ENCODE data around the gene WDR72.

Gene WDR72

DNA sequence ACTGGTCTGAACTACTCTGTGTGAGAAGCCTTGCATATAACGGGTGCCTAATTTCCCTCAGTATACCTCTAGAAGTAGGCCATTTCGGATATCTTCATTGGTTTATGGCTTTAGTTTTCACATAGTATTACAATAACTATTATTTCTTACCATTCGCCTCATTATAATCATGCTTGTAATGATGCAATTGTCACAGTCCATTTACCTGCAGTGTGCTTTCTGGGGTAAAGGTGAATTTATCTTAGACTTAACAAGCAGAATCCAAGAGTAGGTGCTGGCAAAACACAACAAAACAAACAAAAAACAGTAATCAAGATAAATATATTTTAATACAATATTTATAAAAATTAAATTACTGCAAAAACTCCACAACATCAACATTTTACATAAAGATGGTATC is 246.0 kb downstream of the WDR72 start:
- Histone ChIP-seq H3K4me3 (ENCODE audit: low read length, poor library complexity, severe bottlenecking) (no peak overlapping the region), H3K9me2 (replicated peaks; ENCODE audit: low read depth, low read length) (no peaks in the 10 kb centered on the region), H3K36me3 (ENCODE audit: insufficient read depth, low read length) (no peaks in the 10 kb centered on the region), H3K4me2 (ENCODE audit: low read depth, low read length, poor library complexity, severe bottlenecking) (no peak overlapping the region), H3K27me3 (ENCODE audit: insufficient read depth, low read length, poor library complexity, severe bottlenecking) (no peaks in the 10 kb centered on the region), H3K9ac (ENCODE audit: low read depth, low read length, poor library complexity, severe bottlenecking) (no peak overlapping the region), H2AFZ (ENCODE audit: low read length) (no peak overlapping the region), H4K20me1 (ENCODE audit: insufficient read depth, low read length, poor library complexity, severe bottlenecking) (no peaks in the 10 kb centered on the region), H3K9me3 (ENCODE audit: insufficient read depth, low read depth, low read length) (no peaks in the 10 kb centered on the region), H3K79me2 (ENCODE audit: insufficient read depth, low read length) (no peaks in the 10 kb centered on the region), H3K4me1 (ENCODE audit: insufficient read depth, low read length, poor library complexity, severe bottlenecking) (no peaks in the 10 kb centered on the region), H3F3A (ENCODE audit: low read depth) (no peaks in the 10 kb centered on the region)
- no peak for TF ChIP-seq EZH2phosphoT487 (IDR thresholded peaks at IDR 0.05; ENCODE audit: borderline replicate concordance)
- TF ChIP-seq, protein P1, sequence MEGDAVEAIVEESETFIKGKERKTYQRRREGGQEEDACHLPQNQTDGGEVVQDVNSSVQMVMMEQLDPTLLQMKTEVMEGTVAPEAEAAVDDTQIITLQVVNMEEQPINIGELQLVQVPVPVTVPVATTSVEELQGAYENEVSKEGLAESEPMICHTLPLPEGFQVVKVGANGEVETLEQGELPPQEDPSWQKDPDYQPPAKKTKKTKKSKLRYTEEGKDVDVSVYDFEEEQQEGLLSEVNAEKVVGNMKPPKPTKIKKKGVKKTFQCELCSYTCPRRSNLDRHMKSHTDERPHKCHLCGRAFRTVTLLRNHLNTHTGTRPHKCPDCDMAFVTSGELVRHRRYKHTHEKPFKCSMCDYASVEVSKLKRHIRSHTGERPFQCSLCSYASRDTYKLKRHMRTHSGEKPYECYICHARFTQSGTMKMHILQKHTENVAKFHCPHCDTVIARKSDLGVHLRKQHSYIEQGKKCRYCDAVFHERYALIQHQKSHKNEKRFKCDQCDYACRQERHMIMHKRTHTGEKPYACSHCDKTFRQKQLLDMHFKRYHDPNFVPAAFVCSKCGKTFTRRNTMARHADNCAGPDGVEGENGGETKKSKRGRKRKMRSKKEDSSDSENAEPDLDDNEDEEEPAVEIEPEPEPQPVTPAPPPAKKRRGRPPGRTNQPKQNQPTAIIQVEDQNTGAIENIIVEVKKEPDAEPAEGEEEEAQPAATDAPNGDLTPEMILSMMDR (conservative IDR thresholded peaks at IDR 0.05; ENCODE audit: low read length) = no peak

DNA sequence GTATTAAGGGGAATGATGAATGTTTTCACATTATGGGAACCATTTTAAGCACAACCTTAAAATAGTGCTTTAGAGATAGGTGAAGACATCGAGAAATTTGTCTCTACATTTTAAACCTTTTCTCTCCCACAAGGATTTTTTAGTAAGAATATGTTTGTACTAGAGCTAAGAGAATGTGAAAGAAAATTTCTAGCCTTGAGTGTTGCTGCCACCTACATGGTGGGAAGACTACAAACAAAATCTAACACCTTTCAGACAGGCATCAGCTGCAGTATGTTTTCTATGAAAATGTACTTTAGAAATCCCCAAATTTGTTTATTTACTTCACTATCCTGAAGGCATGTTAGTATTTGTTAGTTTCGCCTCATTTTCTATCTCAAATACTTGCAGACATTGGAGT is 247.4 kb downstream of the WDR72 start:
- Histone ChIP-seq H3K4me2 (ENCODE audit: low read depth, low read length, poor library complexity, severe bottlenecking) (no peak overlapping the region), H3K36me3 (ENCODE audit: insufficient read depth, low read length) (no peaks in the 10 kb centered on the region), H4K20me1 (ENCODE audit: insufficient read depth, low read length, poor library complexity, severe bottlenecking) (no peaks in the 10 kb centered on the region), H2AFZ (ENCODE audit: low read length) (no peak overlapping the region), H3K79me2 (ENCODE audit: insufficient read depth, low read length) (no peaks in the 10 kb centered on the region), H3K4me3 (ENCODE audit: low read length, poor library complexity, severe bottlenecking) (no peak overlapping the region), H3K27me3 (ENCODE audit: insufficient read depth, low read length, poor library complexity, severe bottlenecking) (no peaks in the 10 kb centered on the region), H3F3A (ENCODE audit: low read depth) (no peaks in the 10 kb centered on the region), H3K4me1 (ENCODE audit: insufficient read depth, low read length, poor library complexity, severe bottlenecking) (no peaks in the 10 kb centered on the region), H3K9me3 (ENCODE audit: insufficient read depth, low read depth, low read length) (no peaks in the 10 kb centered on the region), H3K9me2 (replicated peaks; ENCODE audit: low read depth, low read length) (no peaks in the 10 kb centered on the region), H3K9ac (ENCODE audit: low read depth, low read length, poor library complexity, severe bottlenecking) (no peak overlapping the region)
- TF ChIP-seq, protein P1 (conservative IDR thresholded peaks at IDR 0.05; ENCODE audit: low read length) = no peak
- no peak for TF ChIP-seq EZH2phosphoT487 (IDR thresholded peaks at IDR 0.05; ENCODE audit: borderline replicate concordance)

DNA sequence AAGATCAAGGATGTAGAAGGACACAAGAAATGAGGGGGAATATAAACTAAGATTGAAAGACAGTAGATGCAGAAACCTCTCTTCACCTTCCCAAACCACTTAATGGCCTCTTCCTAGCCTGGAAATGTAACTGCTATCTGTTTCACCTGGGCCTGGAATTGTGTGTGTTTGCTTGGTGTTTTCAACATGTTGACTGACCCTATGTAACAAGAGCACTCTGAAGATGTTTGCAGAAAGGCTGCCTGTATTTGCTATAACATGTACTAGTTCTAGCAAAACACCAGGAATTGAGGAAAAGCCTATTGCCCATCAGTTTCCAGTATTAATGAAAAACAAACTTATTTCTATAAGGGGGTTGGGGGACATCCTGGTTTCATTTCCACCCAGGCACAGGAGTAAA is 248.3 kb downstream of the WDR72 start:
- Histone ChIP-seq H2AFZ (ENCODE audit: low read length) (no peak overlapping the region), H3K4me3 (ENCODE audit: low read length, poor library complexity, severe bottlenecking) (no peak overlapping the region), H3K4me2 (ENCODE audit: low read depth, low read length, poor library complexity, severe bottlenecking) (no peak overlapping the region), H3K9ac (ENCODE audit: low read depth, low read length, poor library complexity, severe bottlenecking) (no peak overlapping the region), H3F3A (ENCODE audit: low read depth) (no peaks in the 10 kb centered on the region), H3K36me3 (ENCODE audit: insufficient read depth, low read length) (no peaks in the 10 kb centered on the region), H3K4me1 (ENCODE audit: insufficient read depth, low read length, poor library complexity, severe bottlenecking) (no peaks in the 10 kb centered on the region), H3K9me3 (ENCODE audit: insufficient read depth, low read depth, low read length) (no peaks in the 10 kb centered on the region), H3K9me2 (replicated peaks; ENCODE audit: low read depth, low read length) (no peaks in the 10 kb centered on the region), H3K79me2 (ENCODE audit: insufficient read depth, low read length) (no peaks in the 10 kb centered on the region), H4K20me1 (ENCODE audit: insufficient read depth, low read length, poor library complexity, severe bottlenecking) (no peaks in the 10 kb centered on the region), H3K27me3 (ENCODE audit: insufficient read depth, low read length, poor library complexity, severe bottlenecking) (no peaks in the 10 kb centered on the region)
- TF ChIP-seq, protein P1 (conservative IDR thresholded peaks at IDR 0.05; ENCODE audit: low read length) = no peak
- TF ChIP-seq EZH2phosphoT487 (IDR thresholded peaks at IDR 0.05; ENCODE audit: borderline replicate concordance) = no peak
